Measurements from ENCODE around the gene CCSER1. TPM values are rescaled to one million over a fixed set of nuclear protein-coding genes. Genes with fewer than 3 reads are reported as not detected.

The CCSER1 gene
- total and polyA plus RNA-seq, 2 donors (not counting 1 experiment from before 2014, with no cell fraction given): 10.7 to 39.5 TPM

GRCh38 chr4:90786602-90787001 lies 659.4 kb downstream of the CCSER1 start:
- POLR2A ChIA-PET: no interaction called here
- Histone ChIP-seq H2AFZ (ENCODE audit: insufficient read depth, low read depth, low read length, poor library complexity, severe bottlenecking) (no peak overlapping the region), H3K9me3 (ENCODE audit: control extremely low read depth in 1 of 3, control insufficient read depth in 2 of 3, insufficient read depth in 1 of 3, low read length in 2 of 3) (no peaks in the 10 kb centered on the region), H3K4me3 (ENCODE audit: control extremely low read depth in 1 of 5, extremely low read depth in 1 of 5, insufficient read depth in 1 of 5, low read depth in 2 of 5, low read length in 4 of 5) (no peak overlapping the region), H3K79me2 (ENCODE audit: control insufficient read depth, insufficient read depth, low read length) (no peaks in the 10 kb centered on the region), H4K20me1 (ENCODE audit: control insufficient read depth, insufficient read depth, low read length, poor library complexity, severe bottlenecking) (no peaks in the 10 kb centered on the region), H3K27me3 (replicated peaks in 1 of 4; ENCODE audit: control extremely low read depth in 1 of 4, control insufficient read depth in 3 of 4, insufficient read depth in 4 of 4, low read length in 3 of 4) (no peaks in the 10 kb centered on the region), H3K4me1 (ENCODE audit: control insufficient read depth in 2 of 2, insufficient read depth in 2 of 2, low read length in 2 of 2) (no peaks in the 10 kb centered on the region), H3K36me3 (replicated peaks in 1 of 2; ENCODE audit: control extremely low read depth in 1 of 2, control insufficient read depth in 1 of 2, extremely low read depth in 1 of 2, insufficient read depth in 2 of 2, low read length in 1 of 2) (no peaks in the 10 kb centered on the region), H3K9ac (ENCODE audit: low read length) (no peak overlapping the region), H3K4me2 (replicated peaks; ENCODE audit: low read depth, low read length, poor library complexity, severe bottlenecking) (no peak overlapping the region), H3K27ac (ENCODE audit: low read length in 2 of 2) (no peak overlapping the region)
- H3K4me3 Mint-ChIP-seq: no peak overlapping the region
- intact Hi-C loops (cut with micrococcal nuclease): no loop called here
- no peak for DNase-seq
- H3K27ac Mint-ChIP-seq: no peak overlapping the region
- peaks cover 5% of the 10 kb centered on the region for H3K9me3 Mint-ChIP-seq (ENCODE audit: insufficient read depth)
- H3K27me3 Mint-ChIP-seq: no peaks in the 10 kb centered on the region
- CTCF ChIA-PET: no interaction called here
- no peak for ATAC-seq (ENCODE audit: low read depth)
- no CpG with 5 or more reads among the region's 1 CpG for WGBS (ENCODE audit: insufficient coverage)
- no peaks in the 10 kb centered on the region for H3K4me1 Mint-ChIP-seq
- TF ChIP-seq CTCF (IDR thresholded peaks at IDR 0.05): no peak
- no peak for TF ChIP-seq EZH2 (IDR thresholded peaks at IDR 0.05; ENCODE audit: borderline replicate concordance, insufficient read depth, low read depth, low read length, poor library complexity, severe bottlenecking)

GRCh38 chr4:90792696-90793095 lies 665.5 kb downstream of the CCSER1 start:
- CTCF ChIA-PET: no interaction called here

More at GRCh38 chr4:90792696-90793095, 665.5 kb downstream of the CCSER1 start:
- ATAC-seq (ENCODE audit: low read depth) (no peak), DNase-seq (no peak)
- Histone ChIP-seq H3K4me1 (ENCODE audit: control insufficient read depth in 2 of 2, insufficient read depth in 2 of 2, low read length in 2 of 2) (no peaks in the 10 kb centered on the region), H3K79me2 (ENCODE audit: control insufficient read depth, insufficient read depth, low read length) (no peaks in the 10 kb centered on the region), H2AFZ (ENCODE audit: insufficient read depth, low read depth, low read length, poor library complexity, severe bottlenecking) (no peak overlapping the region), H3K4me2 (replicated peaks; ENCODE audit: low read depth, low read length, poor library complexity, severe bottlenecking) (no peak overlapping the region), H3K27me3 (replicated peaks in 1 of 4; ENCODE audit: control extremely low read depth in 1 of 4, control insufficient read depth in 3 of 4, insufficient read depth in 4 of 4, low read length in 3 of 4) (no peaks in the 10 kb centered on the region), H3K9ac (ENCODE audit: low read length) (no peak overlapping the region), H3K36me3 (replicated peaks in 1 of 2; ENCODE audit: control extremely low read depth in 1 of 2, control insufficient read depth in 1 of 2, extremely low read depth in 1 of 2, insufficient read depth in 2 of 2, low read length in 1 of 2) (no peaks in the 10 kb centered on the region), H4K20me1 (ENCODE audit: control insufficient read depth, insufficient read depth, low read length, poor library complexity, severe bottlenecking) (no peaks in the 10 kb centered on the region), H3K27ac (ENCODE audit: low read length in 2 of 2) (no peak overlapping the region), H3K4me3 (ENCODE audit: control extremely low read depth in 1 of 5, extremely low read depth in 1 of 5, insufficient read depth in 1 of 5, low read depth in 2 of 5, low read length in 4 of 5) (no peak overlapping the region), H3K9me3 (ENCODE audit: control extremely low read depth in 1 of 3, control insufficient read depth in 2 of 3, insufficient read depth in 1 of 3, low read length in 2 of 3) (peaks cover 1 to 9% (median 4%) of the 10 kb centered on the region in 3 donors)
- peaks cover 10% of the 10 kb centered on the region for H3K4me1 Mint-ChIP-seq
- WGBS (ENCODE audit: insufficient coverage): 51% methylated on average over 2 of the region's 2 CpGs
- H3K27ac Mint-ChIP-seq: no peak overlapping the region
- intact Hi-C loops (cut with micrococcal nuclease): no loop called here
- H3K4me3 Mint-ChIP-seq: no peak overlapping the region
- TF ChIP-seq CTCF (IDR thresholded peaks at IDR 0.05) (no peak), EZH2 (IDR thresholded peaks at IDR 0.05; ENCODE audit: borderline replicate concordance, insufficient read depth, low read depth, low read length, poor library complexity, severe bottlenecking) (no peak)
- H3K27me3 Mint-ChIP-seq: no peaks in the 10 kb centered on the region
- POLR2A ChIA-PET: no interaction called here
- H3K9me3 Mint-ChIP-seq (ENCODE audit: insufficient read depth): peaks cover 12% of the 10 kb centered on the region

Data from B cell (primary cell).